ENCODE results near the gene VPS18. TPM values are rescaled to one million over a fixed set of nuclear protein-coding genes. Genes with fewer than 3 reads are reported as not detected.

Gene VPS18
- total RNA-seq, 1 donor from 2014 or later = 37.6 TPM

GRCh38 chr15:40863660-40864270, 30.5 kb upstream of the VPS18 start:
- Mint-ChIP-seq H3K4me1 (ENCODE audit: low read depth, unreplicated experiment) (peaks cover 2% of the 10 kb centered on the region), H3K27ac (ENCODE audit: unreplicated experiment) (no peak overlapping the region), H3K9me3 (ENCODE audit: unreplicated experiment) (peaks cover 2% of the 10 kb centered on the region), H3K36me3 (ENCODE audit: low read depth, unreplicated experiment) (no peaks in the 10 kb centered on the region), H3K4me3 (ENCODE audit: unreplicated experiment) (no peak overlapping the region), H3K27me3 (ENCODE audit: low read depth, unreplicated experiment) (peaks cover 9% of the 10 kb centered on the region)
- Histone ChIP-seq H3K4me2 (ENCODE audit: low read length) (no peak overlapping the region), H3K79me2 (ENCODE audit: insufficient read depth, low read length) (no peaks in the 10 kb centered on the region), H3K9ac (ENCODE audit: low read length) (no peak overlapping the region), H3K36me3 (ENCODE audit: insufficient read depth, low read length) (no peaks in the 10 kb centered on the region), H3K4me1 (ENCODE audit: insufficient read depth, low read length) (peaks cover 7% of the 10 kb centered on the region), H3K9me3 (ENCODE audit: insufficient read depth, low read depth, low read length) (no peaks in the 10 kb centered on the region), H3K27ac (ENCODE audit: low read depth, low read length) (no peak overlapping the region), H4K20me1 (ENCODE audit: insufficient read depth, low read length) (no peaks in the 10 kb centered on the region), H3K4me3 (ENCODE audit: insufficient read depth, low read depth, low read length) (no peak overlapping the region), H3K27me3 (ENCODE audit: insufficient read depth, low read length) (peaks cover 3% of the 10 kb centered on the region), H2AFZ (ENCODE audit: low read depth, low read length) (no peak overlapping the region)
- FAIRE-seq = no peak
- no peak for DNase-seq (ENCODE audit: low read depth)
- TF ChIP-seq CTCF (IDR thresholded peaks at IDR 0.05; ENCODE audit: insufficient read depth, low read depth, low read length) = no peak
- no peak for TF ChIP-seq EZH2 (IDR thresholded peaks at IDR 0.05; ENCODE audit: insufficient read depth, low read length)

- Histone ChIP-seq H4K20me1 (ENCODE audit: insufficient read depth, low read length) (no peaks in the 10 kb centered on the region), H3K9ac (ENCODE audit: low read length) (no peak overlapping the region), H3K79me2 (ENCODE audit: insufficient read depth, low read length) (no peaks in the 10 kb centered on the region), H3K4me2 (ENCODE audit: low read length) (no peak overlapping the region), H3K27me3 (ENCODE audit: insufficient read depth, low read length) (peaks cover 7% of the 10 kb centered on the region), H3K4me3 (ENCODE audit: insufficient read depth, low read depth, low read length) (no peak overlapping the region), H3K9me3 (ENCODE audit: insufficient read depth, low read depth, low read length) (no peaks in the 10 kb centered on the region), H2AFZ (ENCODE audit: low read depth, low read length) (no peak overlapping the region), H3K27ac (ENCODE audit: low read depth, low read length) (no peak overlapping the region), H3K36me3 (ENCODE audit: insufficient read depth, low read length) (no peaks in the 10 kb centered on the region), H3K4me1 (ENCODE audit: insufficient read depth, low read length) (peaks cover 5% of the 10 kb centered on the region)
- Mint-ChIP-seq H3K27ac (ENCODE audit: unreplicated experiment) (no peak overlapping the region), H3K4me1 (ENCODE audit: low read depth, unreplicated experiment) (peaks cover 2% of the 10 kb centered on the region), H3K9me3 (ENCODE audit: unreplicated experiment) (no peaks in the 10 kb centered on the region), H3K36me3 (ENCODE audit: low read depth, unreplicated experiment) (no peaks in the 10 kb centered on the region), H3K27me3 (ENCODE audit: low read depth, unreplicated experiment) (peaks cover 26% of the 10 kb centered on the region), H3K4me3 (ENCODE audit: unreplicated experiment) (no peak overlapping the region)
- no peak for DNase-seq (ENCODE audit: low read depth)
- no peak for FAIRE-seq
- no peak for TF ChIP-seq EZH2 (IDR thresholded peaks at IDR 0.05; ENCODE audit: insufficient read depth, low read length)
- no peak for TF ChIP-seq CTCF (IDR thresholded peaks at IDR 0.05; ENCODE audit: insufficient read depth, low read depth, low read length)
Measured at GRCh38 chr15:40867199-40867598, 27.1 kb upstream of the VPS18 start.

- no peaks in the 10 kb centered on the region for H3K79me2 ChIP-seq (ENCODE audit: insufficient read depth, low read length)
- Mint-ChIP-seq H3K27ac (ENCODE audit: unreplicated experiment) (no peak overlapping the region), H3K36me3 (ENCODE audit: low read depth, unreplicated experiment) (no peaks in the 10 kb centered on the region), H3K4me3 (ENCODE audit: unreplicated experiment) (no peak overlapping the region), H3K4me1 (ENCODE audit: low read depth, unreplicated experiment) (peaks cover 2% of the 10 kb centered on the region), H3K9me3 (ENCODE audit: unreplicated experiment) (no peaks in the 10 kb centered on the region), H3K27me3 (ENCODE audit: low read depth, unreplicated experiment) (peaks cover 26% of the 10 kb centered on the region)
- H3K27me3 ChIP-seq (ENCODE audit: insufficient read depth, low read length) = peaks cover 10% of the 10 kb centered on the region
- H4K20me1 ChIP-seq (ENCODE audit: insufficient read depth, low read length) = no peaks in the 10 kb centered on the region
- H3K9ac ChIP-seq (ENCODE audit: low read length) = no peak overlapping the region
- no peak overlapping the region for H3K4me2 ChIP-seq (ENCODE audit: low read length)
- H3K9me3 ChIP-seq (ENCODE audit: insufficient read depth, low read depth, low read length) = no peaks in the 10 kb centered on the region
- H3K27ac ChIP-seq (ENCODE audit: low read depth, low read length) = no peak overlapping the region
- no peak for TF ChIP-seq CTCF (IDR thresholded peaks at IDR 0.05; ENCODE audit: insufficient read depth, low read depth, low read length)
- no peak for TF ChIP-seq EZH2 (IDR thresholded peaks at IDR 0.05; ENCODE audit: insufficient read depth, low read length)
- no peak overlapping the region for H3K4me3 ChIP-seq (ENCODE audit: insufficient read depth, low read depth, low read length)
- FAIRE-seq = no peak
- peaks cover 10% of the 10 kb centered on the region for H3K4me1 ChIP-seq (ENCODE audit: insufficient read depth, low read length)
- H3K36me3 ChIP-seq (ENCODE audit: insufficient read depth, low read length) = no peaks in the 10 kb centered on the region
- H2AFZ ChIP-seq (ENCODE audit: low read depth, low read length) = no peak overlapping the region
- no peak for DNase-seq (ENCODE audit: low read depth)
Measured at GRCh38 chr15:40869686-40870085, 24.6 kb upstream of the VPS18 start.

Data from astrocyte (in vitro differentiated cells and primary cell).